ENCODE results near the gene ZNF787. TPM values are rescaled to one million over a fixed set of nuclear protein-coding genes. Genes with fewer than 3 reads are reported as not detected.

Gene ZNF787
- total RNA-seq, 4 donors from 2014 or later, result 3.3 to 32.1 (median 21.5) TPM; not detected in 1

- TF ChIP-seq POLR2A (IDR thresholded peaks at IDR 0.05), result no peak
- TF ChIP-seq CTCF (IDR thresholded peaks at IDR 0.05), result no peak
- no peak for DNase-seq
- Histone ChIP-seq H3K27ac (no peak overlapping the region), H3K27me3 (no peaks in the 10 kb centered on the region), H3K9me3 (no peaks in the 10 kb centered on the region), H3K36me3 (no peaks in the 10 kb centered on the region), H3K4me1 (no peaks in the 10 kb centered on the region), H3K4me3 (no peak overlapping the region)
- intact Hi-C loops (cut with DNase I; ENCODE audit: low total_unique reads), result no loop called here
Observed at GRCh38 chr19:56133858-56134653, 13.0 kb upstream of the ZNF787 start.

- Histone ChIP-seq H3K27ac (peak overlapping the region; percentile 52 to 64), H3K36me3 (no peaks in the 10 kb centered on the region), H3K4me3 (no peak overlapping the region), H3K4me1 (no peaks in the 10 kb centered on the region), H3K27me3 (no peaks in the 10 kb centered on the region), H3K9me3 (no peaks in the 10 kb centered on the region)
- peak in 1 of 2 donors; percentile 41 for DNase-seq
- intact Hi-C loops (cut with DNase I; ENCODE audit: low total_unique reads), result no loop called here
- TF ChIP-seq POLR2A (IDR thresholded peaks at IDR 0.05), result no peak
- TF ChIP-seq CTCF (IDR thresholded peaks at IDR 0.05), result no peak
Observed at GRCh38 chr19:56132316-56132822, 11.3 kb upstream of the ZNF787 start.

- peak overlapping the region; percentile 52 to 64 for H3K27ac ChIP-seq
- no peaks in the 10 kb centered on the region for H3K9me3 ChIP-seq
- TF ChIP-seq CTCF (IDR thresholded peaks at IDR 0.05) (no peak), POLR2A (IDR thresholded peaks at IDR 0.05) (no peak)
- intact Hi-C loops (cut with DNase I; ENCODE audit: low total_unique reads), result no loop called here
- no peaks in the 10 kb centered on the region for H3K27me3 ChIP-seq
- H3K36me3 ChIP-seq, result no peaks in the 10 kb centered on the region
- no peak overlapping the region for H3K4me3 ChIP-seq
- no peak for DNase-seq
- no peaks in the 10 kb centered on the region for H3K4me1 ChIP-seq
Observed at GRCh38 chr19:56131651-56132050, 10.6 kb upstream of the ZNF787 start.

- TF ChIP-seq POLR2A (IDR thresholded peaks at IDR 0.05) (no peak), CTCF (IDR thresholded peaks at IDR 0.05) (no peak)
- no peak for DNase-seq
- H3K36me3 ChIP-seq, result no peaks in the 10 kb centered on the region
- intact Hi-C loops (cut with DNase I; ENCODE audit: low total_unique reads), result no loop called here
- H3K9me3 ChIP-seq, result no peaks in the 10 kb centered on the region
- no peaks in the 10 kb centered on the region for H3K27me3 ChIP-seq
- no peak overlapping the region for H3K4me3 ChIP-seq
- no peaks in the 10 kb centered on the region for H3K4me1 ChIP-seq
- no peak overlapping the region for H3K27ac ChIP-seq
Observed at GRCh38 chr19:56130006-56130405, 8.9 kb upstream of the ZNF787 start.

- Histone ChIP-seq H3K4me3 (no peak overlapping the region), H3K4me1 (no peaks in the 10 kb centered on the region), H3K36me3 (no peaks in the 10 kb centered on the region), H3K9me3 (no peaks in the 10 kb centered on the region), H3K27me3 (no peaks in the 10 kb centered on the region), H3K27ac (no peak overlapping the region)
- no peak for TF ChIP-seq CTCF (IDR thresholded peaks at IDR 0.05)
- no peak for TF ChIP-seq POLR2A (IDR thresholded peaks at IDR 0.05)
- intact Hi-C loops (cut with DNase I; ENCODE audit: low total_unique reads), result no loop called here
- no peak for DNase-seq
Observed at GRCh38 chr19:56126983-56127780, 6.1 kb upstream of the ZNF787 start.
